ENCODE measurements around the gene HEXD.
A peak's percentile ranks its signal among the peaks of the same experiment; 100 is the strongest.
"Not testable (repeated sequence)": the region's sequence is repeated elsewhere in the genome, so short reads cannot be mapped to it uniquely, and the experiment has no call there.

HEXD gene

GRCh38 chr17:82380860-82381702, 37.1 kb upstream of the HEXD start:
- Histone ChIP-seq H3K9me3 (ENCODE audit: control insufficient read depth, low read length) (no peaks in the 10 kb centered on the region), H3K23ac (ENCODE audit: low read length in 2 of 2) (no peak overlapping the region), H3K4me1 (ENCODE audit: control insufficient read depth, insufficient read depth, low read depth, low read length) (peaks cover 18% of the 10 kb centered on the region), H3K4me3 (ENCODE audit: insufficient read depth in 1 of 2, low read depth in 1 of 2, low read length in 2 of 2) (peak overlapping the region in 1 of 2 experiments; percentile 70), H3K4me2 (ENCODE audit: low read length, poor library complexity, severe bottlenecking) (no peak overlapping the region), H3K27ac (ENCODE audit: low read length, poor library complexity, severe bottlenecking) (no peak overlapping the region), H3K79me1 (replicated peaks; ENCODE audit: low read length, poor library complexity, severe bottlenecking) (no peaks in the 10 kb centered on the region), H2BK120ac (ENCODE audit: low read depth, low read length) (no peak overlapping the region), H2AFZ (ENCODE audit: low read depth, low read length) (no peak overlapping the region), H2BK5ac (ENCODE audit: low read depth, low read length, poor library complexity, severe bottlenecking) (no peak overlapping the region), H4K91ac (ENCODE audit: low read length) (no peak overlapping the region), H3K27me3 (ENCODE audit: control insufficient read depth in 1 of 2, insufficient read depth in 1 of 2, low read length in 2 of 2) (peaks cover 25 to 44% of the 10 kb centered on the region in 2 experiments), H2AK5ac (ENCODE audit: low read length, severe bottlenecking) (no peak overlapping the region), H3K14ac (ENCODE audit: low read length in 2 of 2) (no peak overlapping the region), H3K36me3 (ENCODE audit: control insufficient read depth in 1 of 2, insufficient read depth in 2 of 2, low read depth in 1 of 2, low read length in 2 of 2) (peaks cover 0 to 3% of the 10 kb centered on the region in 2 experiments), H4K8ac (ENCODE audit: low read length) (no peak overlapping the region), H2BK15ac (ENCODE audit: low read depth, poor library complexity, severe bottlenecking) (no peak overlapping the region), H2BK12ac (ENCODE audit: low read length in 2 of 2) (no peak overlapping the region), H3K4ac (ENCODE audit: low read depth in 1 of 2, low read length in 2 of 2) (no peak overlapping the region), H3K18ac (ENCODE audit: low read depth in 1 of 2, low read length in 2 of 2) (no peak overlapping the region), H3K9ac (ENCODE audit: low read length) (peak overlapping the region; percentile 44)
- peak; percentile 4 for DNase-seq
- 78% methylated on average over 22 of the region's 23 CpGs for WGBS

GRCh38 chr17:82381703-82382009, 36.5 kb upstream of the HEXD start:
- H3K27me3 ChIP-seq (ENCODE audit: control insufficient read depth in 1 of 2, insufficient read depth in 1 of 2, low read length in 2 of 2), result peaks cover 20 to 45% of the 10 kb centered on the region in 2 experiments
- H3K18ac ChIP-seq (ENCODE audit: low read depth in 1 of 2, low read length in 2 of 2); H2BK15ac ChIP-seq (ENCODE audit: low read depth, poor library complexity, severe bottlenecking); DNase-seq; H3K79me1 ChIP-seq (replicated peaks; ENCODE audit: low read length, poor library complexity, severe bottlenecking); H2BK5ac ChIP-seq (ENCODE audit: low read depth, low read length, poor library complexity, severe bottlenecking); H4K91ac ChIP-seq (ENCODE audit: low read length); H3K36me3 ChIP-seq (ENCODE audit: control insufficient read depth in 1 of 2, insufficient read depth in 2 of 2, low read depth in 1 of 2, low read length in 2 of 2); H4K8ac ChIP-seq (ENCODE audit: low read length); H3K4ac ChIP-seq (ENCODE audit: low read depth in 1 of 2, low read length in 2 of 2); H3K4me2 ChIP-seq (ENCODE audit: low read length, poor library complexity, severe bottlenecking); H2AK5ac ChIP-seq (ENCODE audit: low read length, severe bottlenecking); H2BK12ac ChIP-seq (ENCODE audit: low read length in 2 of 2); H2BK120ac ChIP-seq (ENCODE audit: low read depth, low read length); H3K23ac ChIP-seq (ENCODE audit: low read length in 2 of 2); H3K27ac ChIP-seq (ENCODE audit: low read length, poor library complexity, severe bottlenecking); H3K9me3 ChIP-seq (ENCODE audit: control insufficient read depth, low read length); H3K9ac ChIP-seq (ENCODE audit: low read length); H2AFZ ChIP-seq (ENCODE audit: low read depth, low read length): not testable (repeated sequence)
- WGBS, result 97% methylated on average over 8 of the region's 10 CpGs
- H3K4me3 ChIP-seq (ENCODE audit: insufficient read depth in 1 of 2, low read depth in 1 of 2, low read length in 2 of 2), result peak overlapping the region in 1 of 2 experiments; percentile 70
- H3K4me1 ChIP-seq (ENCODE audit: control insufficient read depth, insufficient read depth, low read depth, low read length), result peaks cover 19% of the 10 kb centered on the region
- peak overlapping the region in 1 of 2 experiments; percentile 62 for H3K14ac ChIP-seq (ENCODE audit: low read length in 2 of 2)

GRCh38 chr17:82382220-82382932, 35.8 kb upstream of the HEXD start:
- WGBS, result 82% methylated on average over 21 of the region's 21 CpGs
- not testable (repeated sequence) for H3K9ac ChIP-seq (ENCODE audit: low read length); H2AK5ac ChIP-seq (ENCODE audit: low read length, severe bottlenecking); DNase-seq; H2AFZ ChIP-seq (ENCODE audit: low read depth, low read length); H2BK12ac ChIP-seq (ENCODE audit: low read length in 2 of 2); H4K8ac ChIP-seq (ENCODE audit: low read length); H3K27ac ChIP-seq (ENCODE audit: low read length, poor library complexity, severe bottlenecking); H2BK5ac ChIP-seq (ENCODE audit: low read depth, low read length, poor library complexity, severe bottlenecking); H3K14ac ChIP-seq (ENCODE audit: low read length in 2 of 2); H4K91ac ChIP-seq (ENCODE audit: low read length); H3K4me2 ChIP-seq (ENCODE audit: low read length, poor library complexity, severe bottlenecking); H3K36me3 ChIP-seq (ENCODE audit: control insufficient read depth in 1 of 2, insufficient read depth in 2 of 2, low read depth in 1 of 2, low read length in 2 of 2); H3K79me1 ChIP-seq (replicated peaks; ENCODE audit: low read length, poor library complexity, severe bottlenecking); H3K18ac ChIP-seq (ENCODE audit: low read depth in 1 of 2, low read length in 2 of 2); H2BK120ac ChIP-seq (ENCODE audit: low read depth, low read length); H2BK15ac ChIP-seq (ENCODE audit: low read depth, poor library complexity, severe bottlenecking); H3K4ac ChIP-seq (ENCODE audit: low read depth in 1 of 2, low read length in 2 of 2); H3K23ac ChIP-seq (ENCODE audit: low read length in 2 of 2); H3K9me3 ChIP-seq (ENCODE audit: control insufficient read depth, low read length)
- Histone ChIP-seq H3K27me3 (ENCODE audit: control insufficient read depth in 1 of 2, insufficient read depth in 1 of 2, low read length in 2 of 2) (peaks cover 27 to 50% of the 10 kb centered on the region in 2 experiments), H3K4me3 (ENCODE audit: insufficient read depth in 1 of 2, low read depth in 1 of 2, low read length in 2 of 2) (peak overlapping the region in 1 of 2 experiments; percentile 20), H3K4me1 (ENCODE audit: control insufficient read depth, insufficient read depth, low read depth, low read length) (peaks cover 21% of the 10 kb centered on the region)

GRCh38 chr17:82382933-82383255, 35.3 kb upstream of the HEXD start:
- H3K27ac ChIP-seq (ENCODE audit: low read length, poor library complexity, severe bottlenecking), result no peak overlapping the region
- no peak overlapping the region for H3K14ac ChIP-seq (ENCODE audit: low read length in 2 of 2)
- H2BK15ac ChIP-seq (ENCODE audit: low read depth, poor library complexity, severe bottlenecking), result no peak overlapping the region
- WGBS, result 91% methylated on average over 9 of the region's 11 CpGs
- peaks cover 0 to 3% of the 10 kb centered on the region in 2 experiments for H3K36me3 ChIP-seq (ENCODE audit: control insufficient read depth in 1 of 2, insufficient read depth in 2 of 2, low read depth in 1 of 2, low read length in 2 of 2)
- H3K23ac ChIP-seq (ENCODE audit: low read length in 2 of 2), result no peak overlapping the region
- no peak overlapping the region for H2BK5ac ChIP-seq (ENCODE audit: low read depth, low read length, poor library complexity, severe bottlenecking)
- H3K18ac ChIP-seq (ENCODE audit: low read depth in 1 of 2, low read length in 2 of 2), result no peak overlapping the region
- H3K4me2 ChIP-seq (ENCODE audit: low read length, poor library complexity, severe bottlenecking), result no peak overlapping the region
- H2AFZ ChIP-seq (ENCODE audit: low read depth, low read length), result no peak overlapping the region
- H3K9me3 ChIP-seq (ENCODE audit: control insufficient read depth, low read length), result no peaks in the 10 kb centered on the region
- peaks cover 21% of the 10 kb centered on the region for H3K4me1 ChIP-seq (ENCODE audit: control insufficient read depth, insufficient read depth, low read depth, low read length)
- H2BK12ac ChIP-seq (ENCODE audit: low read length in 2 of 2), result no peak overlapping the region
- H3K27me3 ChIP-seq (ENCODE audit: control insufficient read depth in 1 of 2, insufficient read depth in 1 of 2, low read length in 2 of 2), result peaks cover 32 to 50% of the 10 kb centered on the region in 2 experiments
- DNase-seq, result no peak
- H3K4ac ChIP-seq (ENCODE audit: low read depth in 1 of 2, low read length in 2 of 2), result no peak overlapping the region
- no peaks in the 10 kb centered on the region for H3K79me1 ChIP-seq (replicated peaks; ENCODE audit: low read length, poor library complexity, severe bottlenecking)
- no peak overlapping the region for H4K8ac ChIP-seq (ENCODE audit: low read length)
- no peak overlapping the region for H3K9ac ChIP-seq (ENCODE audit: low read length)
- H4K91ac ChIP-seq (ENCODE audit: low read length), result no peak overlapping the region
- no peak overlapping the region for H2AK5ac ChIP-seq (ENCODE audit: low read length, severe bottlenecking)
- peak overlapping the region in 1 of 2 experiments; percentile 20 for H3K4me3 ChIP-seq (ENCODE audit: insufficient read depth in 1 of 2, low read depth in 1 of 2, low read length in 2 of 2)
- H2BK120ac ChIP-seq (ENCODE audit: low read depth, low read length), result no peak overlapping the region
